Measurements from ENCODE around the gene FAM171A1.

FAM171A1 gene

GRCh38 chr10:15373199-15373598 is 2.1 kb upstream of the FAM171A1 start:
- no peak for DNase-seq

GRCh38 chr10:15370212-15370855 is 755 bp downstream of the FAM171A1 start:
- peak; percentile 15 for DNase-seq

- DNase-seq, result no peak
Observed at GRCh38 chr10:15369256-15370211, 1.6 kb downstream of the FAM171A1 start.

GRCh38 chr10:15368101-15368855 is 2.8 kb downstream of the FAM171A1 start:
- no peak for DNase-seq

GRCh38 chr10:15367296-15368085 is 3.6 kb downstream of the FAM171A1 start:
- no peak for DNase-seq

- DNase-seq, result no peak
Observed at GRCh38 chr10:15365692-15366091, 5.4 kb downstream of the FAM171A1 start.

- DNase-seq, result no peak
Observed at GRCh38 chr10:15364001-15364400, 7.1 kb downstream of the FAM171A1 start.

GRCh38 chr10:15363031-15363430 is 8.1 kb downstream of the FAM171A1 start:
- DNase-seq, result no peak

- DNase-seq, result no peak
Observed at GRCh38 chr10:15361131-15361530, 10.0 kb downstream of the FAM171A1 start.

GRCh38 chr10:15360566-15360965 is 10.5 kb downstream of the FAM171A1 start:
- DNase-seq, result no peak

GRCh38 chr10:15353471-15354017 is 17.5 kb downstream of the FAM171A1 start:
- no peak for DNase-seq

- no peak for DNase-seq
Observed at GRCh38 chr10:15352836-15353235, 18.3 kb downstream of the FAM171A1 start.

GRCh38 chr10:15352201-15352600 is 18.9 kb downstream of the FAM171A1 start:
- no peak for DNase-seq

- DNase-seq, result no peak
Observed at GRCh38 chr10:15351099-15351820, 19.8 kb downstream of the FAM171A1 start.

- DNase-seq, result no peak
Observed at GRCh38 chr10:15349112-15349511, 22.0 kb downstream of the FAM171A1 start.

GRCh38 chr10:15348579-15348978 is 22.5 kb downstream of the FAM171A1 start:
- no peak for DNase-seq

- DNase-seq, result no peak
Observed at GRCh38 chr10:15347150-15347549, 23.9 kb downstream of the FAM171A1 start.

GRCh38 chr10:15346440-15347141 is 24.5 kb downstream of the FAM171A1 start:
- no peak for DNase-seq

GRCh38 chr10:15345450-15345849 is 25.6 kb downstream of the FAM171A1 start:
- DNase-seq, result no peak

GRCh38 chr10:15344876-15345285 is 26.2 kb downstream of the FAM171A1 start:
- peak; percentile 75 for DNase-seq

Measured in NCI-H345 (cell line).